Measurements from ENCODE around the gene DHX32.

The DHX32 gene

DNA sequence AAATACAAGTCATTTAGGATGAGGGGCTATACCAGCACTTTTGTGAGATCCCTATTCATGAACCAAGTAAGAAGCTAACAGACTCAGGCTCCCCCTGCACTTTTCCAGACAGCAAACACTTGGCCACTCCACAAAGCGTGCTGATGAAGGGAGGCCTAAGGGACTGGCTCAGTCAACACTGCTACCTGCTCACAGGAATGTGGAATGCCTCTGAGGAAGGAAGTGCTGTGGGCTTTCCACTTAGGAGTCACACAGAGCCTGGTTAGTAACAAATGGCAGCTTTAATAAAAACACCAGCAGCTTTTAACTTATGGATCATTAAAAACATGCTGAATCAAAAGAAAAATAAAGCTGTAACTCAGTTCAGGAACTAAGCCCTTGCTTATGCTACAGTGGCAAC is 73.0 kb downstream of the DHX32 start:
- H2BK120ac ChIP-seq (ENCODE audit: low read depth, low read length) = no peak overlapping the region
- no peaks in the 10 kb centered on the region for H3K79me2 ChIP-seq (ENCODE audit: control insufficient read depth, insufficient read depth, low read length)
- H4K5ac ChIP-seq (ENCODE audit: low read length) = no peak overlapping the region
- H2BK5ac ChIP-seq (ENCODE audit: low read length) = no peak overlapping the region
- H3K56ac ChIP-seq (ENCODE audit: low read length) = no peak overlapping the region
- H3K4me3 ChIP-seq (ENCODE audit: low read length) = no peak overlapping the region
- WGBS (ENCODE audit: extremely low coverage, insufficient coverage, low lambda C conversion rate) = no CpG with 5 or more reads among the region's 1 CpG
- no peaks in the 10 kb centered on the region for H3K27me3 ChIP-seq (ENCODE audit: insufficient read depth, low read length, poor library complexity)
- no peak for DNase-seq
- H3K4ac ChIP-seq (ENCODE audit: low read depth, low read length) = no peak overlapping the region
- no peaks in the 10 kb centered on the region for H3K36me3 ChIP-seq (ENCODE audit: control insufficient read depth, insufficient read depth, low read length)
- H3K27ac ChIP-seq (ENCODE audit: low read depth, low read length) = no peak overlapping the region
- H3K18ac ChIP-seq (ENCODE audit: low read length) = no peak overlapping the region
- no peak overlapping the region for H3K9ac ChIP-seq (ENCODE audit: low read length)
- H3K4me2 ChIP-seq (ENCODE audit: low read length) = no peak overlapping the region
- no peak overlapping the region for H3K23ac ChIP-seq (ENCODE audit: low read length)
- no peak overlapping the region for H2BK15ac ChIP-seq (replicated peaks; ENCODE audit: low read depth)
- H2AK5ac ChIP-seq (ENCODE audit: low read length) = no peak overlapping the region
- H4K8ac ChIP-seq (ENCODE audit: low read depth, low read length) = no peak overlapping the region
- no peaks in the 10 kb centered on the region for H3K4me1 ChIP-seq (ENCODE audit: control insufficient read depth, low read depth, low read length)
- H3K79me1 ChIP-seq (ENCODE audit: low read length) = no peaks in the 10 kb centered on the region

DNA sequence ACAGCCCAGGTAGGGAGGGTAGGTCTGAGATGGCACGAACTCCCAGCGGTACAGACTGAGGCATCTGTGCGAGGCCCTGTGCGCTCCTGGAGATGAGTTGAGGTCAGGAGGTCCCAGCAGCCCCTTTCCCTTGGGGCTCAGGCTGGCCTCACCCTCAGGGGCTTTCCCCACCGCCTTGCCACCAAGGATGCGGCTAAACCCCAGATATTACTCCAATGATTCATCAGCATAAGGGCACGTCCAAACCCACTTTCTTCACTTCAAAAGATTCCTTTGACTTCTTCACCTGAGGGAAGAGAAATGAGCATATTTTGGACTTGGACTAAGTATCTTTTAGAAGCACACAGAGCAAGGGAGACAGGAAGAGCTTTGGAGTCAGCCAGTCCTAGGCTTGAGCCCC is 78.4 kb downstream of the DHX32 start:
- no peak overlapping the region for H3K4ac ChIP-seq (ENCODE audit: low read depth, low read length)
- no peak overlapping the region for H2BK15ac ChIP-seq (replicated peaks; ENCODE audit: low read depth)
- no peaks in the 10 kb centered on the region for H3K79me1 ChIP-seq (ENCODE audit: low read length)
- no peaks in the 10 kb centered on the region for H3K36me3 ChIP-seq (ENCODE audit: control insufficient read depth, insufficient read depth, low read length)
- H2AK5ac ChIP-seq (ENCODE audit: low read length) = no peak overlapping the region
- H3K23ac ChIP-seq (ENCODE audit: low read length) = no peak overlapping the region
- H3K18ac ChIP-seq (ENCODE audit: low read length) = no peak overlapping the region
- no peak overlapping the region for H3K4me3 ChIP-seq (ENCODE audit: low read length)
- no CpG with 5 or more reads among the region's 7 CpGs for WGBS (ENCODE audit: extremely low coverage, insufficient coverage, low lambda C conversion rate)
- no peak overlapping the region for H4K5ac ChIP-seq (ENCODE audit: low read length)
- H3K56ac ChIP-seq (ENCODE audit: low read length) = no peak overlapping the region
- no peak overlapping the region for H4K8ac ChIP-seq (ENCODE audit: low read depth, low read length)
- H3K27ac ChIP-seq (ENCODE audit: low read depth, low read length) = no peak overlapping the region
- H3K4me2 ChIP-seq (ENCODE audit: low read length) = no peak overlapping the region
- no peak overlapping the region for H3K9ac ChIP-seq (ENCODE audit: low read length)
- no peak overlapping the region for H2BK5ac ChIP-seq (ENCODE audit: low read length)
- no peaks in the 10 kb centered on the region for H3K27me3 ChIP-seq (ENCODE audit: insufficient read depth, low read length, poor library complexity)
- no peak overlapping the region for H2BK120ac ChIP-seq (ENCODE audit: low read depth, low read length)
- H3K4me1 ChIP-seq (ENCODE audit: control insufficient read depth, low read depth, low read length) = no peaks in the 10 kb centered on the region
- H3K79me2 ChIP-seq (ENCODE audit: control insufficient read depth, insufficient read depth, low read length) = no peaks in the 10 kb centered on the region
- DNase-seq = no peak

DNA sequence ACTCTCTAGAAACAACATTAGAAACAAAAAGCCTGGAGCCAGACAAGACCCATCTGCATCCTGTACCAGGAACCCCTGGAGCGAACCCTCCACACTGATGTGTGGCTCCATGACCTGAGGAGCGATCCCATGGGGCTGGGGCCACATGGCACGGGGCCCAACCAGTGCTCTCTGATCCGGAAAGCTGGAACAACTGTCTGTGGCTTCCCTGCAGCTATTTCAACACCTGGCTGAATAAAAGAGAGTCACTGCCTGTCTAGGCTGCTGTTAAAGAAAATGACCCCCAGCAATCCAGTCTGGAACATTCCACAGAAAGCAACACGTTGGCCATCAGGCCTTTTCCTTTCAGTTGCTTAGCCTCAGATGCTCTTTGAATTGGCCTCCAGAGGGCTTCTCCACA is 79.0 kb downstream of the DHX32 start:
- H3K4me1 ChIP-seq (ENCODE audit: control insufficient read depth, low read depth, low read length) = no peaks in the 10 kb centered on the region
- no peak overlapping the region for H3K56ac ChIP-seq (ENCODE audit: low read length)
- H3K27me3 ChIP-seq (ENCODE audit: insufficient read depth, low read length, poor library complexity) = no peaks in the 10 kb centered on the region
- H3K9ac ChIP-seq (ENCODE audit: low read length) = no peak overlapping the region
- no peaks in the 10 kb centered on the region for H3K79me1 ChIP-seq (ENCODE audit: low read length)
- no peak overlapping the region for H2BK15ac ChIP-seq (replicated peaks; ENCODE audit: low read depth)
- no peak overlapping the region for H3K27ac ChIP-seq (ENCODE audit: low read depth, low read length)
- no peak overlapping the region for H4K5ac ChIP-seq (ENCODE audit: low read length)
- H3K23ac ChIP-seq (ENCODE audit: low read length) = no peak overlapping the region
- H2AK5ac ChIP-seq (ENCODE audit: low read length) = no peak overlapping the region
- no peak overlapping the region for H3K4me2 ChIP-seq (ENCODE audit: low read length)
- H3K4ac ChIP-seq (ENCODE audit: low read depth, low read length) = no peak overlapping the region
- no peak overlapping the region for H3K18ac ChIP-seq (ENCODE audit: low read length)
- H2BK120ac ChIP-seq (ENCODE audit: low read depth, low read length) = no peak overlapping the region
- H2BK5ac ChIP-seq (ENCODE audit: low read length) = no peak overlapping the region
- H4K8ac ChIP-seq (ENCODE audit: low read depth, low read length) = no peak overlapping the region
- no peak overlapping the region for H3K4me3 ChIP-seq (ENCODE audit: low read length)
- WGBS (ENCODE audit: extremely low coverage, insufficient coverage, low lambda C conversion rate) = no CpG with 5 or more reads among the region's 5 CpGs
- DNase-seq = no peak
- H3K79me2 ChIP-seq (ENCODE audit: control insufficient read depth, insufficient read depth, low read length) = no peaks in the 10 kb centered on the region
- H3K36me3 ChIP-seq (ENCODE audit: control insufficient read depth, insufficient read depth, low read length) = no peaks in the 10 kb centered on the region

DNA sequence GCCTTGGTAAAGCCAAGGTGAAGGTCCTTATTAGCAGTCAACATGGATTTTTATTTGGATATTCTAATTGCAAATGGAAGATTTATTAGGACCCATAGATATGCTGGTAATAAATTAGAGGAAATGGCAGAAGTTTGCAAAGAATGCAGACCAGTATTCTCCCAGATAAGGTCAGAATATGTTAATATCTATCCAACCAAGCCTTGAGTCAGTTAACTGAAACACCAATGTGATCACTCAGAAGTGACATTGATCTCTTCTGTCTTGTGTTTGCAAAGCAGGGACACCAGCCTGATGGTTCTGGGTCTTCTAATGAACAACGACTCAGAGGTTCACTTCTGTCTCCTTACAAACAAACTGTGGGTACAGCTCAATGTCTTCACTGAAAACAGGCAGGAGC is 79.5 kb downstream of the DHX32 start:
- H3K18ac ChIP-seq (ENCODE audit: low read length) = no peak overlapping the region
- H2BK5ac ChIP-seq (ENCODE audit: low read length) = no peak overlapping the region
- H3K79me1 ChIP-seq (ENCODE audit: low read length) = no peaks in the 10 kb centered on the region
- H2AK5ac ChIP-seq (ENCODE audit: low read length) = no peak overlapping the region
- no peak overlapping the region for H2BK15ac ChIP-seq (replicated peaks; ENCODE audit: low read depth)
- no peak overlapping the region for H3K56ac ChIP-seq (ENCODE audit: low read length)
- no peak for DNase-seq
- WGBS (ENCODE audit: extremely low coverage, insufficient coverage, low lambda C conversion rate) = no CpG with 5 or more reads among the region's 1 CpG
- H3K23ac ChIP-seq (ENCODE audit: low read length) = no peak overlapping the region
- H3K4me2 ChIP-seq (ENCODE audit: low read length) = no peak overlapping the region
- H3K9ac ChIP-seq (ENCODE audit: low read length) = no peak overlapping the region
- H3K79me2 ChIP-seq (ENCODE audit: control insufficient read depth, insufficient read depth, low read length) = no peaks in the 10 kb centered on the region
- no peak overlapping the region for H4K5ac ChIP-seq (ENCODE audit: low read length)
- H3K4me1 ChIP-seq (ENCODE audit: control insufficient read depth, low read depth, low read length) = no peaks in the 10 kb centered on the region
- H2BK120ac ChIP-seq (ENCODE audit: low read depth, low read length) = no peak overlapping the region
- H3K27ac ChIP-seq (ENCODE audit: low read depth, low read length) = no peak overlapping the region
- no peak overlapping the region for H3K4me3 ChIP-seq (ENCODE audit: low read length)
- H3K36me3 ChIP-seq (ENCODE audit: control insufficient read depth, insufficient read depth, low read length) = no peaks in the 10 kb centered on the region
- no peak overlapping the region for H3K4ac ChIP-seq (ENCODE audit: low read depth, low read length)
- H3K27me3 ChIP-seq (ENCODE audit: insufficient read depth, low read length, poor library complexity) = no peaks in the 10 kb centered on the region
- H4K8ac ChIP-seq (ENCODE audit: low read depth, low read length) = no peak overlapping the region

DNA sequence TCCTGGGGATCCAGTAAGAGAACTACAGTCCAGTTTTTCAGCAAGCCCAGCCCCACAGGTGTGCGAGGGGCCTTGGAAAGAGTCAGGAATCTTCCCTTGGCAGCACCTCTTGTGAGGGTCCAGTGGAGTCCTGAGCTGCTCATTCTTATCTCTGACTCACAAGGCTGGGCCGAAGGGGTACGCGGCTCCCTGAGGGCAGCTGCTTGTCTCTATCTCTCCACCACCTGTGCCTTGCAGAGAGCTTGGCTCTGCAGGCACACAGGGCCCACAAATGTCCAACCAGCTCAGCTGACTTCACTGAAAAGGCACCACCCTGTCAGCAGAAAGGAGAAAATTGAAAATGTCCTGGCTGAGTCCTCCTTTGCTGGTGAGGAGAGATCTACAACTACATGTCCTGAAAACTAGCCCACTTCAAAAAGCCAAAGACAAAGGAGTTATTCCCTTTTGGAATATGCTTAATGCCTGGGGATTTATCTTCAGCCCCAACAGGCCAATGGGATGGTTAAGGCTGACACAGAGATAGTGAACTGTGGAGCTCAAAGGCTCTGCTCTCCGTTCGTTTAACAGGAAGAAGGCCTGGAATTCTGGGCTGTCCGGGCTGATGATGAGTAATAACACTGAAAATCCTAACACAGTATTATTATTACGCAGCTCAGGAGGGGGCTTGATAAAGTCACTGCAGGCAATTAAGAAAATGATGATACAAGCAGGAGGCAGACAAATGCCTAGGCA is 81.5 kb downstream of the DHX32 start:
- Histone ChIP-seq H2AK5ac (ENCODE audit: low read length) (no peak overlapping the region), H3K4me2 (ENCODE audit: low read length) (no peak overlapping the region), H3K27me3 (ENCODE audit: insufficient read depth, low read length, poor library complexity) (no peaks in the 10 kb centered on the region), H4K8ac (ENCODE audit: low read depth, low read length) (no peak overlapping the region), H3K23ac (ENCODE audit: low read length) (no peak overlapping the region), H3K56ac (ENCODE audit: low read length) (no peak overlapping the region), H2BK15ac (replicated peaks; ENCODE audit: low read depth) (no peak overlapping the region), H2BK120ac (ENCODE audit: low read depth, low read length) (no peak overlapping the region), H3K9ac (ENCODE audit: low read length) (no peak overlapping the region), H3K79me2 (ENCODE audit: control insufficient read depth, insufficient read depth, low read length) (no peaks in the 10 kb centered on the region), H3K4me3 (ENCODE audit: low read length) (no peak overlapping the region), H2BK5ac (ENCODE audit: low read length) (no peak overlapping the region), H3K27ac (ENCODE audit: low read depth, low read length) (no peak overlapping the region), H3K4me1 (ENCODE audit: control insufficient read depth, low read depth, low read length) (no peaks in the 10 kb centered on the region), H3K79me1 (ENCODE audit: low read length) (no peaks in the 10 kb centered on the region), H3K18ac (ENCODE audit: low read length) (no peak overlapping the region), H3K36me3 (ENCODE audit: control insufficient read depth, insufficient read depth, low read length) (no peaks in the 10 kb centered on the region), H3K4ac (ENCODE audit: low read depth, low read length) (no peak overlapping the region), H4K5ac (ENCODE audit: low read length) (no peak overlapping the region)
- no peak for DNase-seq
- no CpG with 5 or more reads among the region's 8 CpGs for WGBS (ENCODE audit: extremely low coverage, insufficient coverage, low lambda C conversion rate)
